Tibial artery (tissue), 4 donors: ENCODE measurements around the gene RPS24.
"Not testable (repeated sequence)": the region's sequence is repeated elsewhere in the genome, so short reads cannot be mapped to it uniquely, and the experiment has no call there.

Source experiments
- DNase-seq, 2 donors: peaks; one replicate each; pipeline ENCODE4 v3.0.0-alpha.2; 2019
- H3K27ac ChIP-seq, 2 donors: fragments of 200-600 bp; sonication (generic) in 1 of 2; 1 replicate in 1 of 2; 2 replicates in 1 of 2; pipeline ENCODE4 v1.5.1; 2018 to 2019; ENCODE audit warnings: mild to moderate bottlenecking in 1 of 2
- H3K27me3 ChIP-seq, 2 donors: fragments of 200-600 bp; sonication (generic) in 1 of 2; one replicate each; pipeline versions ENCODE4 v1.5.1 to v1.6.0; 2016 to 2019
- H3K36me3 ChIP-seq, 3 donors: fragments of 200-600 bp; sonication (generic) in 2 of 3; one replicate each; pipeline ENCODE4 v1.5.1; 2016 to 2019; ENCODE audit warnings: mild to moderate bottlenecking in 2 of 3
- H3K4me1 ChIP-seq, 4 donors: fragments of 200-600 bp; sonication (generic) in 2 of 4; 1 replicate in 3 of 4; 2 replicates in 1 of 4; pipeline ENCODE4 v1.5.1; 2016 to 2019
- H3K4me3 ChIP-seq, 2 donors: fragments of 200-600 bp; sonication (generic) in 1 of 2; 1 replicate in 1 of 2; 2 replicates in 1 of 2; pipeline ENCODE4 v1.5.1; 2018 to 2019; ENCODE audit warnings: mild to moderate bottlenecking in 2 of 2
- H3K9me3 ChIP-seq, 3 donors: fragments of 200-600 bp; sonication (generic) in 1 of 3; one replicate each; pipeline ENCODE4 v1.5.1; 2016 to 2019
- intact Hi-C: fragments of 100-400 bp; cut with DNase I; formaldehyde crosslinking; loops from one replicate; pipeline ENCODE4 v1.15.0; 2023; ENCODE audit warnings: low total_unique reads
- TF ChIP-seq, protein P1 (sequence below), 2 experiments: fragments of 200-600 bp in 1 of 2; fragments of 450-650 bp in 1 of 2; IDR thresholded peaks; one replicate each; pipeline ENCODE4 v1.5.1; 2017 to 2019; ENCODE audit warnings: antibody characterized with exemption in 2 of 2, mild to moderate bottlenecking in 1 of 2, moderate library complexity in 1 of 2

Gene RPS24

DNA sequence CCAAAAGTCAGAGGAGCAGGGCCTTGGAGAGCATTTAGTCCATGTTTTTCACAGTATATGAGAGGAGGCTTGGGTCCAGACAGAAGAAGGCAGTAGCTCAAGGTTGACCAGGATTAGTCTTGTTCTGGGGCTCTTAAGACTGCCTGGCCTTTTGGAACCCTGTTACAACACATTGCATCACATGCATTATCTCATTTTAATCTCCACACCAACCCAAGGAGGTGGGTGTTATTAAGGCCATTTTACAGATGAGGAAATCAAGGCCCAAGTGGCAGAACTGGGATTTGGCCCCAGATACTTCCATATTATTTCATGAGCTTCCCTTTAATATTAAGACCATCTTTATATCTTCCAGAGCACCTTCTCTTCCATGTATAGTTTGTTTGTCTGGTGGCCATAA is 38.8 kb downstream of the RPS24 start:
- no peaks in the 10 kb centered on the region for H3K27me3 ChIP-seq
- no peaks in the 10 kb centered on the region for H3K9me3 ChIP-seq
- DNase-seq, result no peak
- TF ChIP-seq, protein P1, sequence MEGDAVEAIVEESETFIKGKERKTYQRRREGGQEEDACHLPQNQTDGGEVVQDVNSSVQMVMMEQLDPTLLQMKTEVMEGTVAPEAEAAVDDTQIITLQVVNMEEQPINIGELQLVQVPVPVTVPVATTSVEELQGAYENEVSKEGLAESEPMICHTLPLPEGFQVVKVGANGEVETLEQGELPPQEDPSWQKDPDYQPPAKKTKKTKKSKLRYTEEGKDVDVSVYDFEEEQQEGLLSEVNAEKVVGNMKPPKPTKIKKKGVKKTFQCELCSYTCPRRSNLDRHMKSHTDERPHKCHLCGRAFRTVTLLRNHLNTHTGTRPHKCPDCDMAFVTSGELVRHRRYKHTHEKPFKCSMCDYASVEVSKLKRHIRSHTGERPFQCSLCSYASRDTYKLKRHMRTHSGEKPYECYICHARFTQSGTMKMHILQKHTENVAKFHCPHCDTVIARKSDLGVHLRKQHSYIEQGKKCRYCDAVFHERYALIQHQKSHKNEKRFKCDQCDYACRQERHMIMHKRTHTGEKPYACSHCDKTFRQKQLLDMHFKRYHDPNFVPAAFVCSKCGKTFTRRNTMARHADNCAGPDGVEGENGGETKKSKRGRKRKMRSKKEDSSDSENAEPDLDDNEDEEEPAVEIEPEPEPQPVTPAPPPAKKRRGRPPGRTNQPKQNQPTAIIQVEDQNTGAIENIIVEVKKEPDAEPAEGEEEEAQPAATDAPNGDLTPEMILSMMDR (IDR thresholded peaks at IDR 0.05), result no peak
- no peak overlapping the region for H3K27ac ChIP-seq
- intact Hi-C loops, result no loop called here
- H3K36me3 ChIP-seq, result no peaks in the 10 kb centered on the region
- H3K4me1 ChIP-seq, result no peaks in the 10 kb centered on the region
- no peak overlapping the region for H3K4me3 ChIP-seq

DNA sequence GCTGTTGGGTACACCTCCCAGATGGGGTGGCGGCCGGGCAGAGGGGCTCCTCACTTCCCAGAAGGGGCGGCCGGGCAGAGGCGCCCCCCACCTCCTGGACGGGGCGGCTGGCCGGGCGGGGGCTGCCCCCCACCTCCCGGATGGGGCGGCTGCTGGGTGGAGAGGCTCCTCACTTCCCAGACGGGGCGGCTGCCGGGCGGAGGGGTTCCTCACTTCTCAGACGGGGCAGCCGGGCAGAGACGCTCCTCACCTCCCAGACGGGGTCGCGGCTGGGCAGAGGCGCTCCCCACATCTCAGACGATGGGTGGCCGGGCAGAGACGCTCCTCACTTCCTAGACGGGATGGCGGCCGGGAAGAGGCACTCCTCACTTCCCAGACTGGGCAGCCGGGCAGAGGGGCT is 42.1 kb downstream of the RPS24 start:
- DNase-seq, intact Hi-C loops, H3K4me1 ChIP-seq, H3K27ac ChIP-seq, H3K9me3 ChIP-seq, H3K27me3 ChIP-seq, H3K36me3 ChIP-seq, H3K4me3 ChIP-seq: not testable (repeated sequence)

DNA sequence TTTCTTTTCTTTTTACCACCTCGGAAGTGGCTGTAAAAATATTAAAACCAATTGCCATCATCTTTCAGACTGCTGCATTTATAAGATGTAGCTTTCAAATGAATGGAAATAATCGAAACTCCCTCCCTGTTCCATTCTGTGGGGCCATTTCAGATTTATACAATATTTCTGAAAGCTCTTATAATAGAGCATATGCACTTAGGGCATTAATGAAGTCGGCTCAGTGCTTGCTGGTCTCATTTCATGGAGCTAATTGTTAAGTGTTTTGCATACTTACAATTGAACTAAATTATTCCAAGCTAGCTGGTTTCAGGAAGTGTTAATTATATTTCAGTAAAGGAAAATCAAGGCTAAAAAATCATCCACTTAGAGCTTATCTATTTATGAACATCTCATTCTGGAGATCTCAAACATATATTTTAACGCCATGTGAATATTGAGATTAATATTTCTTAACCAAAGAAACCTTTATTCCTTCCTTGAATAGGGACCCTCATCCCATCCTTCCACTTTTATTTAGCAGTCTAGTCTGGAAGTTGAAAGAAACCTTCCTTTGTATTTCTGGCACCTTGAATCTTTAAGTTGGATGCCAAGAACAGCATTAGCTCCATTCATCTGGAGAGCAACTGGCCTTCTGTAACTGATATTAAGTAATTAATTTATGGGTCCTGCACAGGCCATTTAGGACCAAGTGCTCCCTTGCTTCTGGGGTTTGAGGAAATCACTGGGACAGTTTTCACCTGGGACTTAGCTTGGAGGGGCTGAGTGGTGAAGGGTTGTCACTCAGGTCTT is 45.1 kb downstream of the RPS24 start:
- H3K36me3 ChIP-seq, result no peaks in the 10 kb centered on the region
- no peak overlapping the region for H3K4me3 ChIP-seq
- no peak overlapping the region for H3K27ac ChIP-seq
- intact Hi-C loops, result no loop called here
- TF ChIP-seq, protein P1 (IDR thresholded peaks at IDR 0.05), result no peak
- no peaks in the 10 kb centered on the region for H3K27me3 ChIP-seq
- no peak for DNase-seq
- H3K9me3 ChIP-seq, result no peaks in the 10 kb centered on the region
- no peaks in the 10 kb centered on the region for H3K4me1 ChIP-seq

DNA sequence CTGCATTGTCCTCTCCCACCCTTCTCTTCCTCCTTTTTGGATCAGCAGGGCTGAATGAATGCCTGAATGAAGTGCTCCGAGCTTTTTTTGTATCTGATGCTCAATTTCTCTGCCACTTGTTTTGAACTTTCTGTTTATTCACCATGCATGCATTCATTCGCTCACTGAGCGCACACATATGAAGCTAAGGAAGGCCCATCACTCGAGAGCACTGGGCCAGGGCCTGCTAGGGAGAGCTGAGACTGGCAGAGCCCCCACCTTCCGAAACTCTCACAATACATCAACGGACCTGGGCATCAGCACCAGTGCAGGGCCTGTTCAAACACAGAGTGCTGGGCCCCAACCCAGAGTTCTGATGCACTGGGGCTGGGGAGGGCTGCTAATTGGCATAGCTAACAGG is 45.7 kb downstream of the RPS24 start:
- Histone ChIP-seq H3K27ac (no peak overlapping the region), H3K4me3 (no peak overlapping the region), H3K27me3 (no peaks in the 10 kb centered on the region), H3K4me1 (no peaks in the 10 kb centered on the region), H3K36me3 (no peaks in the 10 kb centered on the region), H3K9me3 (no peaks in the 10 kb centered on the region)
- intact Hi-C loops, result no loop called here
- TF ChIP-seq, protein P1 (IDR thresholded peaks at IDR 0.05), result no peak
- DNase-seq, result no peak

DNA sequence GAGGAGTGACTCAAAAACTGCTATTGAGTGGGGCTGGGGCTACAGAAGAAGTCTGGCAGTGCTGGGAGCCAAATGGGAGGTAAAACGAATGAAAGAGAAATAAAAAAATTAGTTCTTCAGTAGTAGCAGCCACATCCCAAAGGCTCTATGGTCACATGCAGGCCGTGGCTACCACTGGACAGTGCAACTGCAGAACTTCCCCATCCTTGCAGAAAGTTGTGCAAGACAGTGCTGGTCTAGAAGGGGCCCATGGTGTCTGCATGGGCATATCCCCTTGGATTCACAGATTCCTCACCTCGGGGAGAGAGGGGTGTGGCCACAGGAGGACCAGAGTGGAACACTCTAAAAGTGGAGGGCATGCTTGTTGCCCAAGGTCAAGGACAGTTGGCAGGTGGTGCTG is 47.6 kb downstream of the RPS24 start:
- Histone ChIP-seq H3K36me3 (no peaks in the 10 kb centered on the region), H3K4me1 (no peaks in the 10 kb centered on the region), H3K27ac (no peak overlapping the region), H3K27me3 (no peaks in the 10 kb centered on the region), H3K9me3 (no peaks in the 10 kb centered on the region), H3K4me3 (no peak overlapping the region)
- no peak for DNase-seq
- TF ChIP-seq, protein P1 (IDR thresholded peaks at IDR 0.05), result no peak
- intact Hi-C loops, result no loop called here

DNA sequence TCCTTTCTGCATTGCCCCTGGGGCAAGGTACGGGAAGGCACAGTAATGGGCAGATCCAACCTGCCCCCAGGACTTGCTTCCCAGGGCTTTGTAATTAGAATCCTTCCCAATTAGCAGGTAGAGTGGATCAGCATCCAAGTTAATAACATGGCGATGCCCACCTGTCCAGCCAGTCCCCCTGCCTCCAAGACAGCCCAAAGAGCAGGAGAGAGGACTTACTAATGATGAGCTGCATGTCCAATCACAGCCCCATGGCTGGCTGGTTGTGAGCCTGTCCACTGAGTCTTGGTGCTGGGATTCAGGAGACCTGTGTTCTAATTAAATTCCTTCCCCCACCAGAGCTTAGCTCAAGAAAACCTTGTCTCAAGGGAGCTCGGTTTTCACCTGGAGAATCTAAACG is 49.0 kb downstream of the RPS24 start:
- intact Hi-C loops, result no loop called here
- no peaks in the 10 kb centered on the region for H3K4me1 ChIP-seq
- H3K9me3 ChIP-seq, result no peaks in the 10 kb centered on the region
- H3K36me3 ChIP-seq, result no peaks in the 10 kb centered on the region
- DNase-seq, result no peak
- no peak overlapping the region for H3K4me3 ChIP-seq
- H3K27me3 ChIP-seq, result no peaks in the 10 kb centered on the region
- H3K27ac ChIP-seq, result no peak overlapping the region
- TF ChIP-seq, protein P1 (IDR thresholded peaks at IDR 0.05), result no peak
